Natural killer cell (primary cell): ENCODE results near the gene SAMD9. TPM values are rescaled to one million over a fixed set of nuclear protein-coding genes. Genes with fewer than 3 reads are reported as not detected.

Experiments used
- ATAC-seq, 3 donors: fragments of 150-1000 bp in 2 of 3; fragments of 200-7000 bp in 1 of 3; cut with Tn5 transposase; 1 replicate in 1 of 3; 2 replicates in 2 of 3; pipeline ENCODE4 v1.10.0; 2021; ENCODE audit warnings: mild to moderate bottlenecking in 2 of 3, moderate library complexity in 2 of 3
- DNase-seq, 2 donors: peaks; one replicate each; pipeline versions ENCODE4 v3.0.0 to v3.0.0-alpha.2; 2013 to 2021; ENCODE audit warnings: mixed read lengths in 1 of 2
- H3K27ac ChIP-seq: one replicate; pipeline ENCODE4 v1.5.1; 2013; ENCODE audit warnings: mild to moderate bottlenecking, low read length
- H3K27me3 ChIP-seq: one replicate; pipeline ENCODE4 v1.6.1; 2013; ENCODE audit warnings: low read length; ENCODE audit not compliant: control insufficient read depth, insufficient read depth
- H3K36me3 ChIP-seq: one replicate; pipeline ENCODE4 v1.6.1; 2013; ENCODE audit warnings: low read length; ENCODE audit not compliant: control insufficient read depth, insufficient read depth
- H3K4me1 ChIP-seq: one replicate; pipeline ENCODE4 v1.6.1; 2013; ENCODE audit warnings: low read length; ENCODE audit not compliant: control insufficient read depth, insufficient read depth
- H3K4me3 ChIP-seq: one replicate; pipeline ENCODE4 v1.5.1; 2013; ENCODE audit warnings: low read length
- H3K9me3 ChIP-seq: one replicate; pipeline ENCODE4 v1.6.1; 2013; ENCODE audit warnings: low read length; ENCODE audit not compliant: control insufficient read depth, insufficient read depth
- H3K27ac Mint-ChIP-seq, 2 donors: one replicate each; pipeline ENCODE4 v1.8.0; 2022; ENCODE audit warnings: mild to moderate bottlenecking in 2 of 2, mixed read lengths in 2 of 2, moderate library complexity in 1 of 2
- H3K27me3 Mint-ChIP-seq, 2 donors: one replicate each; pipeline ENCODE4 v1.8.0; 2022; ENCODE audit warnings: low read depth in 2 of 2, mixed read lengths in 2 of 2
- H3K36me3 Mint-ChIP-seq: one replicate; pipeline ENCODE4 v1.8.0; 2022; ENCODE audit warnings: mixed read lengths
- H3K4me1 Mint-ChIP-seq, 2 donors: one replicate each; pipeline ENCODE4 v1.8.0; 2022; ENCODE audit warnings: mixed read lengths in 2 of 2
- H3K4me3 Mint-ChIP-seq: one replicate; pipeline ENCODE4 v1.8.0; 2022; ENCODE audit warnings: mild to moderate bottlenecking, moderate library complexity, mixed read lengths
- H3K9me3 Mint-ChIP-seq, 2 donors: one replicate each; pipeline ENCODE4 v1.8.0; 2022; ENCODE audit warnings: mixed read lengths in 2 of 2
- WGBS: methylation state at CpG from one replicate; pipeline ENCODE4 v1.1.7; 2013; ENCODE audit warnings: missing lambda C conversion rate; ENCODE audit not compliant: insufficient coverage; 5-methylcytosine and 5-hydroxymethylcytosine counted together
- intact Hi-C: fragments of 100-400 bp; cut with micrococcal nuclease; formaldehyde crosslinking; loops from one replicate; pipeline ENCODE4 v1.14.2; 2022
- total RNA-seq, 4 donors: library from RNA; stranded (reverse); fragments of 120-200 nt in 1 of 4; gene quantifications; one replicate each; pipeline versions ENCODE4 v1.2.3 to v1.2.4, GENCODE V29; 2013 to 2022
- TF ChIP-seq, protein P1 (sequence below): fragments of 200-600 bp; IDR thresholded peaks from one replicate; pipeline ENCODE4 v1.8.0; 2022; ENCODE audit warnings: antibody characterized with exemption

Gene SAMD9
- total RNA-seq, 3 donors from 2014 or later (not counting 1 experiment from before 2014, with no cell fraction given): 52.3 to 70.0 (median 56.9) TPM

DNA sequence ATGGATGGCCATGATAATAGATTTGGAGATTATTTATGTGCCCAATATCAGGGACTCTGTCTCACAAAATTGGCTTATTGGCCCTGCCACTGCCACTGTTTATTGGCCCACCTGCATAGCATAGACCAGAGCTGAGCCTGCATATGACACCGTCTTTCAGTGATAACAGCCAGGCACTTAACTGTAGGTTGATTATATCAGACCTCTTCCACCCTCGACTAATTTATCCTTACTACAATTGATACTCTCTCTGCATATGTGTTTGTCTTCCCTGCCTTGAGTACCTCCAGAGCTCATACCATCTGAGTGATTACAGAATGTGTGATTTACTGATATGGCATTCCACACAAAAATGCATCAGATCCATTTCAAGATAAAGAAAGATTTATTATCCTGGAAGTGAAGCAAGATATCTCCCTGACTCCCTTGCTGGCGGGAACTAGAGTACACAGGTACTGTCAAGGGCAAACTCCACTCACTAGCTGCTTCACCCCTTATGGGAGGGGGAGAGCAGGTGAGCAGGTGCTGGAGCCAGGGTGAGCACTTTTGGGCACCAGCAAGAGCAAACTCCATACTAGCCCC lies 43.5 kb upstream of the SAMD9 start:
- Histone ChIP-seq H3K4me1 (no peaks in the 10 kb centered on the region), H3K27me3 (no peaks in the 10 kb centered on the region), H3K36me3 (no peaks in the 10 kb centered on the region), H3K9me3 (peaks cover 4% of the 10 kb centered on the region), H3K27ac (no peak overlapping the region), H3K4me3 (no peak overlapping the region)
- WGBS: 91% methylated on average over 3 of the region's 3 CpGs
- TF ChIP-seq, protein P1, sequence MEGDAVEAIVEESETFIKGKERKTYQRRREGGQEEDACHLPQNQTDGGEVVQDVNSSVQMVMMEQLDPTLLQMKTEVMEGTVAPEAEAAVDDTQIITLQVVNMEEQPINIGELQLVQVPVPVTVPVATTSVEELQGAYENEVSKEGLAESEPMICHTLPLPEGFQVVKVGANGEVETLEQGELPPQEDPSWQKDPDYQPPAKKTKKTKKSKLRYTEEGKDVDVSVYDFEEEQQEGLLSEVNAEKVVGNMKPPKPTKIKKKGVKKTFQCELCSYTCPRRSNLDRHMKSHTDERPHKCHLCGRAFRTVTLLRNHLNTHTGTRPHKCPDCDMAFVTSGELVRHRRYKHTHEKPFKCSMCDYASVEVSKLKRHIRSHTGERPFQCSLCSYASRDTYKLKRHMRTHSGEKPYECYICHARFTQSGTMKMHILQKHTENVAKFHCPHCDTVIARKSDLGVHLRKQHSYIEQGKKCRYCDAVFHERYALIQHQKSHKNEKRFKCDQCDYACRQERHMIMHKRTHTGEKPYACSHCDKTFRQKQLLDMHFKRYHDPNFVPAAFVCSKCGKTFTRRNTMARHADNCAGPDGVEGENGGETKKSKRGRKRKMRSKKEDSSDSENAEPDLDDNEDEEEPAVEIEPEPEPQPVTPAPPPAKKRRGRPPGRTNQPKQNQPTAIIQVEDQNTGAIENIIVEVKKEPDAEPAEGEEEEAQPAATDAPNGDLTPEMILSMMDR: no peak
- no peaks in the 10 kb centered on the region for H3K9me3 Mint-ChIP-seq
- intact Hi-C loops: no loop called here
- H3K27me3 Mint-ChIP-seq: peaks cover 12 to 30% of the 10 kb centered on the region in 2 donors
- no peak for ATAC-seq
- no peak overlapping the region for H3K27ac Mint-ChIP-seq
- H3K4me1 Mint-ChIP-seq: no peaks in the 10 kb centered on the region
- DNase-seq: no peak
- H3K36me3 Mint-ChIP-seq: no peaks in the 10 kb centered on the region
- H3K4me3 Mint-ChIP-seq: no peak overlapping the region

DNA sequence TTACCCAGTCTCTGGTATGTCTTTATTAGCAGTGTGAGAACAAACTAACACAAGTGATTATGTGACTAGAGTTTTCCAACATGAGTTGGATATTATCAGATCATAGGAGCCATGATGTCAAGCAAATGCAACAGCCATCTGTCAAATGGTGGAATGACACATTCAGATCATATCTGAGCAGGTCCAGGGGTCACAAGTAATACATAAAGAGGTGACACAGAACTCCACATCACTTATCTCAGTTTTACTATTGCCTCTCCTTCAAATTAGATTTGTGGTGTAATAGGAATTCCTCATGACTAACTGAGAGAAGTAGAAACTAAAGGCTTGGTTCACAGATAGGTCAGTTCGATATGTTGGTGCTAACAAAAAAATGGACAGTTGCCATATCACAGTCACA lies 42.6 kb upstream of the SAMD9 start:
- ATAC-seq (no peak), DNase-seq (no peak)
- no peaks in the 10 kb centered on the region for H3K9me3 Mint-ChIP-seq
- Histone ChIP-seq H3K4me3 (no peak overlapping the region), H3K27me3 (no peaks in the 10 kb centered on the region), H3K36me3 (no peaks in the 10 kb centered on the region), H3K9me3 (peaks cover 4% of the 10 kb centered on the region), H3K4me1 (no peaks in the 10 kb centered on the region), H3K27ac (no peak overlapping the region)
- TF ChIP-seq, protein P1: no peak
- peaks cover 14 to 30% of the 10 kb centered on the region in 2 donors for H3K27me3 Mint-ChIP-seq
- H3K4me3 Mint-ChIP-seq: no peak overlapping the region
- H3K4me1 Mint-ChIP-seq: no peaks in the 10 kb centered on the region
- no peak overlapping the region for H3K27ac Mint-ChIP-seq
- WGBS: no CpG with 5 or more reads among the region's 1 CpG
- intact Hi-C loops: no loop called here
- no peaks in the 10 kb centered on the region for H3K36me3 Mint-ChIP-seq

DNA sequence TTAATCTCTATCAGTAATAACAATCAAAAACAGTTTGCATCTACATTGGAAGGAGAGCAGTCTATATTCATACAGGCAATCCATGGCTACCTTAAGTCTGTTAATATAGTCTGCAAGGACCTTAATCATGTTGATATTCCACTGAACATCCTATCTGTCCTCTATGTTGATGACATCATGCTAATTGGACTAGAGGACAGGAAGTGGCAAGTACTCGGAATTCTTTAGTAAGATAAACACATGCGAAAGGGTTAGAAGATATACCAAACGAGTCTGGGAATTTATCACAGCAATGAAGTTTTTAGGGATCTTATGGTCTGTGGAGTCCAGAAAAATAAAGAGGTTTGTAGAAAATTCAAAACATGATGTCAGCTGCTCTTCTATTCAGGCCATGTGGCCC lies 41.7 kb upstream of the SAMD9 start:
- ATAC-seq (no peak), DNase-seq (no peak)
- intact Hi-C loops: no loop called here
- Histone ChIP-seq H3K9me3 (peaks cover 4% of the 10 kb centered on the region), H3K4me1 (no peaks in the 10 kb centered on the region), H3K27ac (no peak overlapping the region), H3K27me3 (no peaks in the 10 kb centered on the region), H3K36me3 (no peaks in the 10 kb centered on the region), H3K4me3 (no peak overlapping the region)
- peaks cover 14 to 30% of the 10 kb centered on the region in 2 donors for H3K27me3 Mint-ChIP-seq
- WGBS: 98% methylated on average over 3 of the region's 3 CpGs
- H3K4me3 Mint-ChIP-seq: no peak overlapping the region
- H3K4me1 Mint-ChIP-seq: no peaks in the 10 kb centered on the region
- H3K27ac Mint-ChIP-seq: no peak overlapping the region
- TF ChIP-seq, protein P1: no peak
- H3K36me3 Mint-ChIP-seq: no peaks in the 10 kb centered on the region
- no peaks in the 10 kb centered on the region for H3K9me3 Mint-ChIP-seq

DNA sequence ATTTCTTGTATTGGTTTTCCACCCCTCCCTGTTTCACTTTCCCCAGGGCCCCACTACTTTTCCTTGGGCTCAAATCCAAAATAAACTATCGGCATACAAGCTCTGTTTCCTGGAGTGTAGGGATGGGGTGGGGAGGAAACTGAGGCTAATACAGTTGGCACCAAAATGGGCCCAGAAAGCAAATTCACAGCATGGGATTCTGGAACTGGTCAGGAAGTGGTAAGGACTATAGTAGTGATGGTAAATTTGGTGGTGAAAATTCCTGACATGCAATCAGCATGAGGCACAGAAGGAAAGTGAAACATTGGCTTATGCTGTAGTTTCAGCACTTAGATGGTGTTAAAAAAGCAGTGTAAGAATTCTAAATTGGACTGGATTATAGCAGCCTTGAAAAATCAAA lies 39.1 kb upstream of the SAMD9 start:
- no peaks in the 10 kb centered on the region for H3K36me3 Mint-ChIP-seq
- H3K4me1 ChIP-seq: no peaks in the 10 kb centered on the region
- no peak overlapping the region for H3K4me3 ChIP-seq
- TF ChIP-seq, protein P1: no peak
- peaks cover 1% of the 10 kb centered on the region for H3K9me3 ChIP-seq
- DNase-seq (no peak), ATAC-seq (no peak)
- H3K27ac Mint-ChIP-seq: no peak overlapping the region
- H3K4me3 Mint-ChIP-seq: no peak overlapping the region
- WGBS: 100% methylated on average over 1 of the region's 1 CpG
- intact Hi-C loops: no loop called here
- no peaks in the 10 kb centered on the region for H3K27me3 ChIP-seq
- peaks cover 9 to 30% of the 10 kb centered on the region in 2 donors for H3K27me3 Mint-ChIP-seq
- no peaks in the 10 kb centered on the region for H3K4me1 Mint-ChIP-seq
- H3K27ac ChIP-seq: no peak overlapping the region
- H3K36me3 ChIP-seq: no peaks in the 10 kb centered on the region
- no peaks in the 10 kb centered on the region for H3K9me3 Mint-ChIP-seq
